HepG2 (cell line): ENCODE measurements around the gene MMP25. TPM values are rescaled to one million over a fixed set of nuclear protein-coding genes. Genes with fewer than 3 reads are reported as not detected.

Source experiments
- AKAP8 ChIP-seq: sonication (generic); formaldehyde crosslinking; IDR thresholded peaks from 2 replicates; pipeline ENCODE4 v1.5.1; 2020; ENCODE audit warnings: mild to moderate bottlenecking, missing genetic modification reagents
- ARHGAP35 ChIP-seq: sonication (generic); formaldehyde crosslinking; IDR thresholded peaks from 2 replicates; pipeline ENCODE4 v1.9.0; 2022; ENCODE audit warnings: mild to moderate bottlenecking, inconsistent platforms, moderate library complexity, missing genetic modification reagents, borderline replicate concordance
- ATF7-NPFF ChIP-seq: sonication (generic); formaldehyde crosslinking; IDR thresholded peaks from 2 replicates; pipeline ENCODE4 v1.8.1; 2023; ENCODE audit warnings: mild to moderate bottlenecking, low read depth, missing genetic modification reagents, moderate library complexity
- CBX1 ChIP-seq: IDR thresholded peaks from one replicate; pipeline ENCODE4 v1.6.1; 2016; ENCODE audit warnings: antibody characterized with exemption, low read depth
- CSRNP2 ChIP-seq: sonication (generic); formaldehyde crosslinking; conservative IDR thresholded peaks from 2 replicates; pipeline ENCODE4 v1.8.0; 2022; ENCODE audit warnings: low read depth, missing genetic modification reagents
- DNMT1 ChIP-seq: sonication (generic); formaldehyde crosslinking; IDR thresholded peaks from 2 replicates; pipeline ENCODE4 v1.5.1; 2020; ENCODE audit warnings: mild to moderate bottlenecking, missing genetic modification reagents
- FOXC1 ChIP-seq: sonication (generic); formaldehyde crosslinking; IDR thresholded peaks from 2 replicates; pipeline ENCODE4 v1.8.0; 2022; ENCODE audit warnings: mild to moderate bottlenecking, missing genetic modification reagents, borderline replicate concordance
- GFI1 ChIP-seq: sonication (generic); formaldehyde crosslinking; IDR thresholded peaks from 2 replicates; pipeline ENCODE4 v1.5.0; 2020; ENCODE audit warnings: missing genetic modification reagents, mild to moderate bottlenecking, borderline replicate concordance
- HBP1 ChIP-seq: IDR thresholded peaks from 2 replicates; pipeline ENCODE4 v1.6.1; 2016; ENCODE audit warnings: low read depth, control low read depth
- HMG20B ChIP-seq: conservative IDR thresholded peaks from 2 replicates; pipeline ENCODE4 v1.6.1; 2016; ENCODE audit warnings: missing genetic modification reagents, missing compliant biosample characterization
- HNRNPLL ChIP-seq: fragments of 200-400 bp; formaldehyde crosslinking; IDR thresholded peaks from 2 replicates; pipeline ENCODE4 v1.6.1; 2017; ENCODE audit warnings: mild to moderate bottlenecking, low read depth, low read length; ENCODE audit not compliant: poor library complexity, severe bottlenecking
- MEIS2 ChIP-seq: sonication (generic); formaldehyde crosslinking; IDR thresholded peaks from 2 replicates; pipeline ENCODE4 v1.9.0; 2021; ENCODE audit warnings: mild to moderate bottlenecking, missing genetic modification reagents
- ONECUT2 ChIP-seq: sonication (generic); formaldehyde crosslinking; IDR thresholded peaks from 2 replicates; pipeline ENCODE4 v1.4.0; 2020; ENCODE audit warnings: missing genetic modification reagents
- RBM22 ChIP-seq: fragments of 200-400 bp; formaldehyde crosslinking; optimal IDR thresholded peaks from 2 replicates; pipeline ENCODE3; 2017; ENCODE audit warnings: mild to moderate bottlenecking, low read length, moderate library complexity
- RBM39 ChIP-seq: fragments of 200-400 bp; formaldehyde crosslinking; IDR thresholded peaks from one replicate; pipeline ENCODE4 v1.6.1; 2018; ENCODE audit warnings: antibody characterized with exemption, mild to moderate bottlenecking, low read depth, low read length; ENCODE audit not compliant: poor library complexity, severe bottlenecking
- SMYD3 ChIP-seq: sonication (generic); formaldehyde crosslinking; IDR thresholded peaks from 2 replicates; pipeline ENCODE4 v1.8.1; 2023; ENCODE audit warnings: mild to moderate bottlenecking, missing genetic modification reagents
- SPEN ChIP-seq: sonication (generic); formaldehyde crosslinking; IDR thresholded peaks from 2 replicates; pipeline ENCODE4 v1.5.1; 2020; ENCODE audit warnings: low read depth, mild to moderate bottlenecking, missing genetic modification reagents
- TBP ChIP-seq: sonication (generic); formaldehyde crosslinking; IDR thresholded peaks from 2 replicates; pipeline ENCODE4 v1.5.0; 2020; ENCODE audit warnings: missing genetic modification reagents
- ZBTB34 ChIP-seq: sonication (generic); formaldehyde crosslinking; IDR thresholded peaks from 2 replicates; pipeline ENCODE4 v1.8.0; 2022; ENCODE audit warnings: mild to moderate bottlenecking, missing genetic modification reagents
- ZGPAT ChIP-seq: IDR thresholded peaks from 2 replicates; pipeline ENCODE4 v1.6.1; 2016; ENCODE audit warnings: mild to moderate bottlenecking
- ZKSCAN1 ChIP-seq: fragments of 150-350 bp; IDR thresholded peaks from 2 replicates; pipeline ENCODE4 v1.6.1; 2014; ENCODE audit warnings: low read length
- ZMYM2 ChIP-seq: sonication (generic); formaldehyde crosslinking; IDR thresholded peaks from 2 replicates; pipeline ENCODE4 v1.8.0; 2022; ENCODE audit warnings: mild to moderate bottlenecking, missing genetic modification reagents
- ZNF546 ChIP-seq: sonication (generic); formaldehyde crosslinking; conservative IDR thresholded peaks from 2 replicates; pipeline ENCODE4 v1.8.1; 2023; ENCODE audit warnings: mild to moderate bottlenecking, missing genetic modification reagents
- ZNF670 ChIP-seq: sonication (generic); formaldehyde crosslinking; IDR thresholded peaks from 2 replicates; pipeline ENCODE4 v1.8.0; 2022; ENCODE audit warnings: mild to moderate bottlenecking, missing genetic modification reagents, borderline replicate concordance
- ZNF720 ChIP-seq: sonication (generic); formaldehyde crosslinking; IDR thresholded peaks from 2 replicates; pipeline ENCODE4 v1.4.0; 2020; ENCODE audit warnings: missing genetic modification reagents
- ZNF782 ChIP-seq: sonication (generic); formaldehyde crosslinking; IDR thresholded peaks from 2 replicates; pipeline ENCODE4 v1.4.0; 2020; ENCODE audit warnings: missing genetic modification reagents, mild to moderate bottlenecking, borderline replicate concordance
- polyA plus RNA-seq, 8 experiments: library from polyadenylated mRNA; depleted of rRNA in 3 of 8; stranded (reverse) in 7 of 8; unstranded in 1 of 8; fragments of >200 nt; fragmentation: Illumina TruSeq in 4 of 8; extraction: Trizol in 4 of 8; gene quantifications; 2 replicates each; pipeline versions ENCODE4 v1.2.1 to v1.2.3, GENCODE V29; 2011 to 2016; ENCODE audit warnings: low read depth in 4 of 8, missing spikeins in 1 of 8, mixed read lengths in 1 of 8; ENCODE audit not compliant: insufficient read depth in 1 of 8
- total RNA-seq, 5 experiments: library from RNA; depleted of rRNA; stranded (reverse); fragments of >200 nt; fragmentation: Illumina TruSeq; extraction: Trizol; gene quantifications; 2 replicates each; pipeline ENCODE4 v1.2.3, GENCODE V29; 2016; ENCODE audit warnings: low read depth in 1 of 5

MMP25 gene
- total and polyA plus RNA-seq, 2 of the 13 experiments (the other 11 are each of a cell fraction or from before 2014, with no cell fraction given): 0.04 to 0.08 TPM

GRCh38 chr16:3086596-3087242, 40.4 kb downstream of the MMP25 start (continued):
- no peak for TF ChIP-seq ONECUT2 (CRISPR knock-in tag)
- no peak for TF ChIP-seq HNRNPLL
- no peak for TF ChIP-seq CBX1
- TF ChIP-seq ZNF670 (CRISPR knock-in tag): no peak
- no peak for TF ChIP-seq ZNF720 (CRISPR knock-in tag)
- no peak for TF ChIP-seq SMYD3 (CRISPR knock-in tag)
- no peak for TF ChIP-seq ZBTB34 (CRISPR knock-in tag)
- TF ChIP-seq GFI1 (CRISPR knock-in tag): no peak
- TF ChIP-seq ZNF546 (CRISPR knock-in tag): no peak
- no peak; the same call in 1 of the 2 replicates for TF ChIP-seq FOXC1 (CRISPR knock-in tag)
- no peak for TF ChIP-seq ZMYM2 (CRISPR knock-in tag)
- no peak for TF ChIP-seq ZKSCAN1
- TF ChIP-seq AKAP8 (CRISPR knock-in tag): no peak
- TF ChIP-seq DNMT1 (CRISPR knock-in tag): no peak
- TF ChIP-seq TBP (CRISPR knock-in tag): no peak
- 0 out of 2 replicates have a peak, but pooled peaks have one; percentile 28 for TF ChIP-seq ZNF782 (CRISPR knock-in tag)
- no peak for TF ChIP-seq CSRNP2
- no peak; the same call in 1 of the 2 replicates for TF ChIP-seq ATF7-NPFF (CRISPR knock-in tag)
- 0 out of 2 replicates have a peak, but pooled peaks have one; percentile 54 for TF ChIP-seq ARHGAP35
- TF ChIP-seq RBM22: no peak
- peak; percentile 55; the same call in 1 of the 2 replicates for TF ChIP-seq ZGPAT (CRISPR knock-in tag)
- TF ChIP-seq RBM39: no peak
- no peak for TF ChIP-seq HBP1 (CRISPR knock-in tag)
- peak; percentile 29; the same call in 1 of the 2 replicates for TF ChIP-seq MEIS2 (CRISPR knock-in tag)
- TF ChIP-seq SPEN: peak; percentile 12; the same call in 1 of the 2 replicates
- TF ChIP-seq HMG20B: no peak
